Activated CD8-positive, alpha-beta memory T cell treated with anti-CD3 and anti-CD28 coated beads, Interleukin-2, amount 50 U/mL, for 48 hours (primary cell): ENCODE data around the gene NPC1.

Source experiments
- DNase-seq: peaks from one replicate; pipeline ENCODE4 v3.0.0-alpha.2; 2020

NPC1 gene

DNA sequence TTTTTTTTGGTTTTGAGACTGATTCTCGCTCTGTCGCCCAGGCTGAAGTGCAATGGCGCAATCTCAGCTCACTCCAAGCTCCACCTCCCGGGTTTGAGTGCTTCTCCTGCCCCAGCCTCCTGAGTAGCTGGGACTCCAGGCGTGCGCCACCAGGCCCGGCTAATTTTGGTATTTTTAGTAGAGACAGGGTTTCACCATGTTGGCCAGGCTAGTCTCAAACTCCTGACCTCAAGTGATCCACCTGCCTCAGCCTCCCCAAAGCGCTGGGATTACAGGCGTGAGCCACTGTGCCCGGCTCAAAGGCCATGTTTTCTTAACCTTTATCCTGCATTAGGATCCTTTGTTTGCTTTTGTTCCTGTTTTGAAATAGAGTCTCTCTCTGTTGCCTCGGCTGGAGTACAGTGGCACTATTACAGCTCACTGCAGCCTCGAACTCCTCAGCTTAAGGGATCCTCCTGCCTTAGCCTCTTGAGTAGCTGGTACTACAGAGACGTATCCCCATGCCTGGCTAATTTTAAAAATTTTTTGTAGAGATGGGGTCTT lies 41.0 kb downstream of the NPC1 start:
- DNase-seq: no peak

DNA sequence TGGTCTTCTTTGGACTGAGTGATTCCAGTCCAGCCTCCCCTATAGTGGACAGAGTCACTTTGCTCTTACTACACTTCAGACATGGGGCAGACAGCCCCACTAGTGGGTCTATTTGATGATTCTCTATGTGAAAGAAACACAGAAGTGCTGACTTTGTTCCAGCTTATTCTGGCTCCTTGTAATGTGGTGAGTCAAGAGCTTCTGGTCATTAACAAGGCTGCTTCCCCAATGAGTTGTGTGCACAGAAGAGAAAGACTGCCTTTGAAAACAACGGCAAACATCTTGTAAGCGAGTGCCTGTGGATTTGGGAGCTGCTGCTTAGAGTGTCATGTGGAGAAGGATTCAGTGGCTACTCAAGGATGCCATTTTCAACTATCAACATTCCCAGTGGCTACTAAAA lies 43.8 kb downstream of the NPC1 start:
- DNase-seq: no peak

DNA sequence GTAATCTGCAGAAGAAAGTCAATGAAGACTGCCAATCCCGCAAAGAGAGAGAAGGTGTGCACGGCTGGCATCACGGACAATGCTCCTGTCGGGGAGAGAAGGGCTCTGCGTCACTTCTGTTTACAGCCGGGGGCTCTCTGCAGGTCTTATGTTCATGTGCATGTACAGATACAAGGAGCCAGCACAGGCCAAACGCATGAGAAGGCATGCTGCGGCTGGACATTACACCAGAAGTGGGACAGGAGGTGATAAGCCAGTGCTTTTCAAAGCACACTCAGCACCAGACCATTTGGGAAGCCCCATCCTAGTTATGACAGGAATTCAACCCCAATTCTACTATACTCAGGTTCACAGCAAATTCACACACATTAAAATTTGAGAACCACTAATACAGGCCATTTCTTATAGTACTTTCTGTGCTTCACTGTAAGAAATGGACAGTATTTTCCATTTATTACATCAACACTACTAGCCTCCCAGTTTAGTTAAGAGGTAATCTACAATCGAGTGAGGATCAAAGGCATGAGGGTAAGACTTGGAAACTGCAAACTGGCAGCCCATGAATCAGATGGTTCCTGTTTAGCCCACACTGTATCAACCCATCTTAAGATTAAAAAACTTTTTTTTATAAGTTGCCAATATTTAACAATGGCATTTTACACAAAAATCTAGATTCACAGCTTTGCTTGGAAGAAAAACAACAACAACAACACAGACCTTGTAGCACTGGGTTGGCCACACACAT lies 44.8 kb downstream of the NPC1 start:
- DNase-seq: no peak

GRCh38 chr18:23540867-23541266 lies 45.4 kb downstream of the NPC1 start:
- no peak for DNase-seq

DNA sequence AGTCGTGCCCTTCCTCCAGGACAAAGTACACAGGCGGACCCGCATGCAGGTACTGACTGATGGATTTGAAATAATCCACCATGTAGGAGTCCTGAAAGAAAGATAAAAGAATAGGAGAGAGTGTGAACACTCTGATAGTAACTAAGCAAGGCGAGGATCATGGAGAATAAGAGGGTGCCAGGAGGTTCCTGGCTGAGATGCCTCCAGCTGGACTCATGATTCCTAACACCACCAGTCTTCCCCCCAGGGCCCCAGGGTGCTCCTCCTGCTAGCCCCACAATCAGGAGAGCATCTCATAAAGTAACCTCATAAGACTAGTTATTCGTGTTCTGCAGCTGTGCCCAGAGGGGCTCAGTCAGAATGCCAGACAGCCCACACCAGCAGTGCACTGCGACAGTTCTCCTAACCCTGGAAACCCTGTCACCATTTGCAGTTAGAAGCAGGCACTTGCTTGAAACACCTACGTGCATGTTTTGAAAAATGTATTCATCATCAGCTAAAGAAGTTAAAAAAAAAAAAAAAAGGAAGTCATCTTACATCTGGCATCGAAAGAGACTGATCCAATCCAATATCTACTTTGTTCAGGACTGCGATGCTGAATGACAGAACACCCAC lies 46.3 kb downstream of the NPC1 start:
- DNase-seq: no peak

DNA sequence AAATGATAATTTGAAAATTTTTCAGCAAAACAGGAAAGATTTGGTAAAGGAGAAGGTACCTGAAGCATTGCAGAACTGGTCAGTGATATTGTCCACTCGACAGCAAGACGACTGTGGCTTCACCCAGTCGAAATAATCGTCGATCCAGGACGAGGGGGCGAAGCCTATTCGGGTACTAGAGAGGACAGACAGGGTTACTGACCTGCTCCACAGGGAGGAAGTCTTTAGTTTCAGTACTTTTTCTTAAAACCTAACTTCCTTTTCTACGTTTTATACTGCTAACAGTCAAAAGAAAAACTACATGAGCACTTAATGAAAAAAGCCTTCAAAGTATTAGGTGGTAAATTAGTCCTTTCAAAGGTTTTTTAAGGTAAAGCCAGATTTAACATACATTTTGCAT lies 47.0 kb downstream of the NPC1 start:
- no peak for DNase-seq

DNA sequence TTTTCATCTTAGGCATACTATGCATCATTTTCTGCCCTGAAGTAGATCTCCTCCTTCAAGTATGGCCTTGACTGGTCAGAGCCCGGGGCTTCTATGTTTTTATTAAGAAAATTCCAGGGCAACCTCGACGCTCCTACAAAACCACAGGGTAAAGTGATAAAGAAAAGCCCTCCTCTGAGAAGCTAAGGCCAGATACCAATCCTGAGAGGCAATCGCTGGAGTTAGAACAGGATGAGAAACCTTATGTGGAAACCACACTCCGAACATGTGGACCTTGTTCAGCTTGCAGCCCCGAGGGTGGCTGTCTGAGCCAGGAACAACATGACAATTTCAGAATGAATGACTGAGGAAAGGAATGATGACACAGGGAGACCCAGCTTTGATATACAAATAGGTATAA lies 47.4 kb downstream of the NPC1 start:
- no peak for DNase-seq

DNA sequence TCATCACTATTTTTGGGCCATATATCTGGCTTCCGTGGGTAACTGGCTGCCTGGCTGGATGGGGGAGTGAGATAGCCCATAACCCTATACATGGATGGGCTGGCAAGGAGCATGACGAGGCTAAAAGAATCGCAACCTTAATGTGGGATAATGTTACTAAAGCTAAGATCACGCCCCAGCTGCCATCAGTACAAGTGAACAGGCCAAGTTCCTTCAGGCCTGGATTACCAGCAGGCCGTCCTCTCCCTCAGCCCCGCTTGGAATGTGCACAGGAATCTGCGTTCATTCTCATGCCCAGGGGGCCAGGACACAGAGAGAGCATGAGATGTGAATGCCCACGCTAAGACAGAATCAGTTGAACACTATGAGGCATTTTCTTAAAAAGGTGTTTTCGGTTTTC lies 48.3 kb downstream of the NPC1 start:
- DNase-seq: no peak

GRCh38 chr18:23537274-23537673 lies 49.0 kb downstream of the NPC1 start:
- no peak for DNase-seq

- DNase-seq: no peak
Measured at GRCh38 chr18:23536204-23536603, 50.1 kb downstream of the NPC1 start.

GRCh38 chr18:23534276-23534675 lies 52.0 kb downstream of the NPC1 start:
- no peak for DNase-seq

DNA sequence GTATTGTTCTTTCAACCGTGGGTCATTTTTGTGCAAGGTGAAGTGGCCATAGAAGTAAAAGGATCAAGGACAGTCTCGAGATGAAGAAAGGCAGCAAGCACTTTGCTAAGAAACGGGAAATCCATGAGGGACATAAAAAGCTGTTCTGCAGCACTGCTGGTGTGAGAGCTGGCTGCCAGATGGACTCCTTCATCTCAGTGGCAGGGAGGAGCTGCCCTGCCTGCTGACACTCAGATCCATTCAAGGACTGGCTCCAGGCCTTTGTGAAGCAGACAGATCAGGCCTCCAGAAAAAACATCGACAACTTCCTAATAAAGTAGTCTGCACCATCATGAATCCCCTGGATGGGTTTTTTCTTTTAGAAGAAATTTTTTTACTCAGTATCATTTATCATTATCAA lies 53.5 kb downstream of the NPC1 start:
- no peak for DNase-seq

GRCh38 chr18:23531912-23532311 lies 54.4 kb downstream of the NPC1 start:
- no peak for DNase-seq

- no peak for DNase-seq
Measured at GRCh38 chr18:23530195-23530594, 56.1 kb downstream of the NPC1 start.

DNA sequence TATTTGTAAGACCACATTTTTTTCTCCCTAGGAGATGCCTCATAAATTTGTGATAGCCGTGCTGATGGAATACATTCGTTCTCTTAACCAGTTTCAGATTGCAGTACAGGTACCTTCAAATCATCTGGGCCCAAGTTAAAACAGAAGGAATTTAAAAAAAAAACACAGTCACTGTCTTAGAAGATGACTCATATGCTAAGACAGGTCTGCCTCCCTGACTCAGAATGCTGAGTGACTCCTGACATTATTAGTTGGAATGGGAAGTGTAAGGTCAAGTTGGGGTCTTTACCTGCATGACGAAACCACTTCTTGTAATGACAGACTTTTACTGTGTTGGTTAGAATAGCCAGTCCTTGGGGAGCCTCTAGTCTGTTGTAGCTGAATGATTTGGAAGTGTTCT lies 56.7 kb downstream of the NPC1 start:
- no peak for DNase-seq

DNA sequence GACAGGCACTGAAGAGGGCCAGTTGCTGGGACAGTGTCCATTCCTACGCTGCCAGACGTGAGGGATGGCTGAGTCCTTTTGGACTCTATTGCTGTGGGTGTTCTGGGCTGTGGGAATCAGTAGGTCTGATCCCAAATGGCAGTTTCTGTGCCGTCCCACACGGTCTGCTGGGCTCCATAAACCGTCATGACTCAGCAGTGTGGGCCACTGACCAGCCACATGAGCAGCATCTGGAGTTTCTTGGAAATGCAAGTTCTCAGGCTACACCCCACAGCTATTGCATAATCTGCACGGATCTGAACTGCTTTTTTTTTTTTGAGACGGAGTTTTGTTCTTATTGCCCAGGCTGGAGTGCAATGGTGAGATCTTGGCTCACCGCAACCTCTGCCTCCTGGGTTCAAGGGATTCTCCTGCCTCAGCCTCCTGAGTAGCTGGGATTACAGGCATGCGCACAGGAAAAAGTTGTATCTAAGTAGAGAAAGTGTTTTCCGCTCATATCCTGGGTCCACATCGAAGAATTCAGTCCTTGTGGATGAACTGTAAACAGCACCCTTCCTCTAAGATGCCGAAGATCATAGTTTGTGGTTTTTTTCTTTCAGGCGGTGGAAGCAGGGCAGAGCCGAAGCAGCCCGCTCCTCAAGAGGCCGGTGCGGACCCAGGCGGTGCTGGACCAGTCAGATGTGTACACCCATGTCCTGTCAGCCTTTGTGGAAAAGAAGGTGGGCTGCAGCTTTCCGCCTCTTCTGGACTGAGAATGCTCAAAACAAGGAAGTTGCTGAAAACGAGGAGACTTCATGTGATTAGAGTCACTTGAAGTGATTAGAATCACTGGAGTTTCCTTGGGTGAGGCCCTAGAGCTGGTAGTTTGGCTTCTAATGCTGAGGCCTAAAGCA lies 57.5 kb downstream of the NPC1 start:
- no peak for DNase-seq

DNA sequence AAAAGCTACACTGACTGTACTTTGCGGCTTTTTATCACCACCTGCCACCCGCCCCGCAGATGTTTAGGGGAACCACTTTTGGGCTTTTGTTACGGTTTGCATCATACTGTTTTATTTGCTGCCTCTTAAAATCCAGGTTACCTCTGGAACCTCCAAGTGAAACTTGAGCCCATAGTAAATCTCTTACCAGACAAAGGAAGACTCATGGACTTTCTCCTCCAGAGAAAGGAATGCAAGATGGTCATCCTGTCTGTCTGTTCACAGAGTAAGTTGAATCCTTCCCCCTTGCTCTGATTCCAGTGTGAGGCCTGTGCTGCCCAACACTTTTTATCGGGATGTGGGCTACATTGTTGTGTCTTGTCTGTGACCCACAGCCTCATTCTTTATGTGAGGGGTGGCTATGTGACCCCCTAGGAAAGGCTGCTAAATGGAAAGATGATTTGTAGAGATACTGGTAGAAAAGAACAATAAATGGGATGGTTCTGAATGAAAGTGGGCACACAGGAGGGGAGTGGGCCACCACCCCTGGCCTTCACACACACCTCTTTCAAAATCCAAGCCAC lies 59.7 kb downstream of the NPC1 start:
- no peak for DNase-seq

DNA sequence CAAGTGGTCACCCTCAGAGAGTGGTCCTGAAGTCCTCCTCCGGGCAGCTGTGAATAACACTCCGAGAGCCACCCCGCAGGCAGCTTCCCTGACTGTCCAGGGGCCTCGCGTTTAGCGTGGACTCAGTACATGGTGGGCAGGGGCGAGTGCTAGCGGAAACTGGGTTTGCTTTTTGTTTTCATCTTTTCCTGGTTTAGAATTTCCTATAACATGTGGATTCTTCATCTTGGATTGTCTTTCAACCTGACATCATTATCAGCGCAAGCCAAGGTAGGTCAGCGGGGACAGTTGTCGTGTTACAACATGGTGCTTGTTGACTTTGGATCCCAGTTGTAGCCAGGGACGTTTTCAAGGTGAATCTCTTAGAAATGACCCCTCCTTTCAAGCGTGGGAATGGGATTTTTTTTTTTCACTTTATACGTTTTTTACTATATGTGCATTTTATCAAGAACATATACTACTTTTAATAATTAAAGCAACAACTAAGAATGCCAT lies 62.0 kb downstream of the NPC1 start:
- no peak for DNase-seq

DNA sequence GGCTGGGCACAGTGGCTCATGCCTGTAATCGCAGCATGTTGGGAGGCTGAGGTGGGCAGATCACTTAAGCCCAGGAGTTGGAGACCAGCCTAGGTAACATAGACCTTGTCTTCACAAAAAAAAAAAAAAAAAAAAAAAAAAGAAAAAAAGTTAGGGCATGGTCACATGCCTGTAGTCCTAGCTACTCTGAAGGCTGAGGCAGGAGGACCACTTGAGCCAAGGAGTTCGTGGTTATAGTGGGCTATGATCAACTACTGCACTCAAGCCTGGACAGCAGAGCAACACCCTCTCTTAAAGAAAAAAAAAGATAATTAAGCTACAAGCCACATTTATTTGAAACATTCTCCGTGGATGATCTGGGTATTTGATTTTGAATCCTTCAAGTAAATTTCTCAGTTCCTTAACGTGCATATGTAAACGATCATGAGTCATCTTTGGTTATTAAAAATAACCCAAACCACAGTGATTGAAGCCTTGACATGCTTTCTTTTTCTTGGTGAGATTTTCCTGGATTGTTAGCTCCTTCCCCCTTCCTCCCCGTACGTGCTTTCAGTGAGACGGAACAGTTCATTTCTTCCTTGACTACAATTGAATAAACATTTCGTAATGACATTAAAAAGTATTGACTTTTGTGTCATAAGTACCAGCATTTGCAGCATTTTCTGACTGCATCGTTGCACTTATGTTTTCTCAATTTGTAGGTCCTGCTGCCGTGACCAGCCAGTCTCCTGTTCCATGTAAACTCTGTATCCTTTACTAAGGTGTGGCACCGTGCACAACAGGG lies 62.7 kb downstream of the NPC1 start:
- DNase-seq: no peak

GRCh38 chr18:23521907-23522306 lies 64.4 kb downstream of the NPC1 start:
- no peak for DNase-seq

DNA sequence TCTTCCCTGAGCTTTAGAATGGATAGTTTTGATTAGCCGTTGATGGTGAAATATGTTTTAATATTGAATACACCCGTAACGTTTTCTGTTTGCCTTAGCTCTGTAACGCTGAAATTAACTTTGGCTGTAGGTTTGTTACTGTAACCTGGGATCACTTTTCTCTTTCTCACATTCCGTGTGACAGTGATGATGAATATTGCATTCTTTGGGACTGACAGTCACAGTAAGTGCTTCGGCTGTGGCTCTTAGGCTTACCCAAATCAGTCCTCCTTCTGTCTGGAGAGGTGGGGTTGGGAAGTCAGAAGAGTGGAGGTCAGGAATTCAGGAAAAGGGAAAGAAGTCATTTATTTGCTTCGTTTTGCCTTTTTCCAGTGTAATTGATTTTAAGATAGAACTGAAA lies 65.0 kb downstream of the NPC1 start:
- DNase-seq: no peak

GRCh38 chr18:23519734-23520133 lies 66.6 kb downstream of the NPC1 start:
- DNase-seq: no peak
